OCI-LY7 (cell line): ENCODE data around the gene THRB.

ENCODE experiments used
- EZH2phosphoT487 ChIP-seq: fragments of 200-600 bp; sonication (generic); IDR thresholded peaks from 2 replicates; pipeline ENCODE4 v1.6.1; 2018; ENCODE audit warnings: low read depth, borderline replicate concordance, mild to moderate bottlenecking, mixed run types, antibody characterized with exemption, low read length, moderate library complexity, mixed read lengths
- TF ChIP-seq, protein P1 (sequence below): fragments of 200-600 bp; sonication (generic); conservative IDR thresholded peaks from 2 replicates; pipeline ENCODE4 v1.5.1; 2014; ENCODE audit warnings: mild to moderate bottlenecking, antibody characterized with exemption, low read length, moderate library complexity, mixed read lengths

DNA sequence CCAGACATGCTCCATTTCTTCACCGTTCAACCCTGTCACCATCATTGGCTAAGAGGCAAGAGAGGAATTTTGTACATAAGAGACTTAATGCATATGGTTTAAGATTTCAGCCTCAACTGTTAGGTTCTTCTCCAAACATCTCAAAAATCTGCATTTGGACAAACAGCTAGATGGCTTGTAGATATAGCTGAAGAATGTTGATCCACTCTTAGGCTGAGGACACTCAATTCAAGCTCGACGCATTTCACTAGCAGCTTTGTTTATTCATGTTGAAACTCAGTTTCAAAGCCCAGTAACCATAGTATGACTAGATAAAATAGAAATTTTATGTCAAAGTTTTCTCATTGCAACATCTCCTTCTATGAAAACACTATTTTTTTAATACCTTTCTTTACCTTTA, 208.2 kb downstream of the THRB start:
- TF ChIP-seq, protein P1, sequence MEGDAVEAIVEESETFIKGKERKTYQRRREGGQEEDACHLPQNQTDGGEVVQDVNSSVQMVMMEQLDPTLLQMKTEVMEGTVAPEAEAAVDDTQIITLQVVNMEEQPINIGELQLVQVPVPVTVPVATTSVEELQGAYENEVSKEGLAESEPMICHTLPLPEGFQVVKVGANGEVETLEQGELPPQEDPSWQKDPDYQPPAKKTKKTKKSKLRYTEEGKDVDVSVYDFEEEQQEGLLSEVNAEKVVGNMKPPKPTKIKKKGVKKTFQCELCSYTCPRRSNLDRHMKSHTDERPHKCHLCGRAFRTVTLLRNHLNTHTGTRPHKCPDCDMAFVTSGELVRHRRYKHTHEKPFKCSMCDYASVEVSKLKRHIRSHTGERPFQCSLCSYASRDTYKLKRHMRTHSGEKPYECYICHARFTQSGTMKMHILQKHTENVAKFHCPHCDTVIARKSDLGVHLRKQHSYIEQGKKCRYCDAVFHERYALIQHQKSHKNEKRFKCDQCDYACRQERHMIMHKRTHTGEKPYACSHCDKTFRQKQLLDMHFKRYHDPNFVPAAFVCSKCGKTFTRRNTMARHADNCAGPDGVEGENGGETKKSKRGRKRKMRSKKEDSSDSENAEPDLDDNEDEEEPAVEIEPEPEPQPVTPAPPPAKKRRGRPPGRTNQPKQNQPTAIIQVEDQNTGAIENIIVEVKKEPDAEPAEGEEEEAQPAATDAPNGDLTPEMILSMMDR, result no peak
- no peak for TF ChIP-seq EZH2phosphoT487
